ENCODE data around the gene RGS14. TPM values are rescaled to one million over a fixed set of nuclear protein-coding genes. Genes with fewer than 3 reads are reported as not detected.
A peak's percentile ranks its signal among the peaks of the same experiment; 100 is the strongest.

The RGS14 gene
- total RNA-seq, 2 donors from 2014 or later, result 9.1 to 10.1 TPM

GRCh38 chr5:177366528-177367322 is 9.0 kb downstream of the RGS14 start:
- Histone ChIP-seq H3K9me3 (no peaks in the 10 kb centered on the region), H3K36me3 (no peaks in the 10 kb centered on the region), H3K4me1 (peaks cover 8% of the 10 kb centered on the region), H3K9ac (ENCODE audit: low read depth in 2 of 2, low read length in 2 of 2) (peak overlapping the region; percentile 1 to 68), H3K27ac (peak overlapping the region; percentile 76), H3K27me3 (no peaks in the 10 kb centered on the region), H3K4me3 (peak overlapping the region; percentile 30)
- intact Hi-C loops (cut with DNase I), result no loop called here
- TF ChIP-seq CTCF (IDR thresholded peaks at IDR 0.05), result no peak
- DNase-seq, result peak; percentile 95

- peak overlapping the region; percentile 30 for H3K4me3 ChIP-seq
- no peaks in the 10 kb centered on the region for H3K27me3 ChIP-seq
- intact Hi-C loops (cut with DNase I), result no loop called here
- peaks cover 10% of the 10 kb centered on the region for H3K4me1 ChIP-seq
- no peak for TF ChIP-seq CTCF (IDR thresholded peaks at IDR 0.05)
- no peak overlapping the region for H3K9ac ChIP-seq (ENCODE audit: low read depth in 2 of 2, low read length in 2 of 2)
- no peaks in the 10 kb centered on the region for H3K36me3 ChIP-seq
- DNase-seq, result no peak
- no peak overlapping the region for H3K27ac ChIP-seq
- no peaks in the 10 kb centered on the region for H3K9me3 ChIP-seq
Measured at GRCh38 chr5:177367323-177367848, 9.7 kb downstream of the RGS14 start.

- H3K27ac ChIP-seq, result no peak overlapping the region
- no peak overlapping the region for H3K4me3 ChIP-seq
- no peaks in the 10 kb centered on the region for H3K27me3 ChIP-seq
- intact Hi-C loops (cut with DNase I), result no loop called here
- DNase-seq, result no peak
- no peak for TF ChIP-seq CTCF (IDR thresholded peaks at IDR 0.05)
- H3K9me3 ChIP-seq, result no peaks in the 10 kb centered on the region
- H3K4me1 ChIP-seq, result peaks cover 10% of the 10 kb centered on the region
- no peak overlapping the region for H3K9ac ChIP-seq (ENCODE audit: low read depth in 2 of 2, low read length in 2 of 2)
- no peaks in the 10 kb centered on the region for H3K36me3 ChIP-seq
Measured at GRCh38 chr5:177367981-177368868, 10.5 kb downstream of the RGS14 start.

- DNase-seq, result no peak
- Histone ChIP-seq H3K9ac (ENCODE audit: low read depth in 2 of 2, low read length in 2 of 2) (no peak overlapping the region), H3K9me3 (no peaks in the 10 kb centered on the region), H3K4me3 (no peak overlapping the region), H3K27ac (no peak overlapping the region), H3K4me1 (peaks cover 10% of the 10 kb centered on the region), H3K27me3 (no peaks in the 10 kb centered on the region), H3K36me3 (no peaks in the 10 kb centered on the region)
- intact Hi-C loops (cut with DNase I), result no loop called here
- TF ChIP-seq CTCF (IDR thresholded peaks at IDR 0.05), result peak; percentile 52
Measured at GRCh38 chr5:177368869-177369644, 11.3 kb downstream of the RGS14 start.
